B cell (primary cell): Measurements from ENCODE around the gene CPSF4L.

Experiments used
- CTCF ChIP-seq: fragments of 200-600 bp; IDR thresholded peaks from one replicate; pipeline ENCODE4 v1.8.0; 2022; ENCODE audit warnings: antibody characterized with exemption, mild to moderate bottlenecking
- EZH2 ChIP-seq: IDR thresholded peaks from 2 replicates; pipeline ENCODE4 v1.6.1; 2012; ENCODE audit warnings: borderline replicate concordance, low read depth, mild to moderate bottlenecking, moderate library complexity, low read length; ENCODE audit not compliant: insufficient read depth, poor library complexity, severe bottlenecking

GRCh38 chr17:73278465-73279453 is 17.1 kb upstream of the CPSF4L start:
- TF ChIP-seq CTCF: no peak
- no peak for TF ChIP-seq EZH2
